K562 (cell line): Measurements from ENCODE around the gene ANKLE1. TPM values are rescaled to one million over a fixed set of nuclear protein-coding genes. Genes with fewer than 3 reads are reported as not detected.

Experiments used
- ATAC-seq: fragments of 200-7000 bp; cut with Tn5 transposase; 3 replicates; pipeline ENCODE4 v1.9.1; 2020; ENCODE audit warnings: moderate library complexity
- BruUV-seq: library from RNA; stranded (reverse); fragments of 400-500 nt; replicated peaks from 2 replicates; lab custom pipeline; 2021; lab: Mats Ljungman, UMichigan
- CTCF ChIA-PET: fragments of 300-600 bp; formaldehyde crosslinking; extraction: SDS; loops from one replicate; lab custom pipeline; 2021; ENCODE audit warnings: low intra/inter-chr PET ratio; lab: Yijun Ruan, JAX
- POLR2A ChIA-PET: fragments of 300-600, 350-650 bp; sonication (Branson Sonifier 250); formaldehyde crosslinking; extraction: SDS; loops from one replicate; lab custom pipeline; 2021; ENCODE audit warnings: antibody characterized with exemption, inconsistent platforms; lab: Yijun Ruan, JAX
- DNase-seq, 4 experiments: peaks; one replicate each; pipeline versions ENCODE4 v3.0.0 to v3.0.0-alpha.2; 2011 to 2018; ENCODE audit warnings: low spot score in 3 of 4, mixed read lengths in 3 of 4; ENCODE audit errors: extremely low read depth in 1 of 4
- FAIRE-seq: peaks from 2 replicates; lab custom pipeline; 2011; peaks lifted over from hg19 to GRCh38; lab: Jason Lieb, UNC
- H2AFZ ChIP-seq: 2 replicates; pipeline ENCODE4 v1.6.0; 2011; ENCODE audit warnings: low read depth, low read length, control low read depth, inconsistent platforms
- H3K27ac ChIP-seq: fragments of 200-600 bp; 3 replicates; pipeline ENCODE4 v1.8.0; 2011; ENCODE audit warnings: low read depth, mild to moderate bottlenecking, control low read depth, inconsistent platforms, low read length, moderate library complexity, mixed read lengths; ENCODE audit errors: extremely low read depth
- H3K27me3 ChIP-seq, 2 experiments: fragments of 300-600 bp in 1 of 2; 2 replicates in 1 of 2; 3 replicates in 1 of 2; pipeline versions ENCODE4 v1.6.0 to v1.8.0; 2011; ENCODE audit warnings: inconsistent platforms in 2 of 2, low read length in 2 of 2, mild to moderate bottlenecking in 1 of 2, mixed read lengths in 1 of 2, moderate library complexity in 1 of 2; ENCODE audit not compliant: control insufficient read depth in 2 of 2, insufficient read depth in 2 of 2
- H3K36me3 ChIP-seq: fragments of 300-600 bp; 3 replicates; pipeline ENCODE4 v1.8.0; 2011; ENCODE audit warnings: mild to moderate bottlenecking, low read length, inconsistent platforms; ENCODE audit not compliant: control insufficient read depth, insufficient read depth
- H3K4me1 ChIP-seq, 2 experiments: fragments of 200-600 bp in 1 of 2; replicated peaks in 1 of 2; 2 replicates in 1 of 2; 3 replicates in 1 of 2; pipeline versions ENCODE4 v1.5.1 to v1.8.0; 2011; ENCODE audit warnings: inconsistent platforms in 2 of 2, low read length in 2 of 2, mild to moderate bottlenecking in 1 of 2, mixed read lengths in 1 of 2, moderate library complexity in 1 of 2; ENCODE audit not compliant: control insufficient read depth in 2 of 2, insufficient read depth in 2 of 2
- H3K4me2 ChIP-seq: 2 replicates; pipeline ENCODE4 v1.6.1; 2011; ENCODE audit warnings: low read length, control low read depth, inconsistent platforms, mixed read lengths; ENCODE audit not compliant: insufficient read depth
- H3K4me3 ChIP-seq: fragments of 200-600 bp; sonication (generic), shearing (Covaris generic); 2 replicates; pipeline ENCODE4 v1.5.1; 2016; ENCODE audit warnings: control low read depth, inconsistent platforms
- H3K79me2 ChIP-seq: fragments of 200-600 bp; 3 replicates; pipeline ENCODE4 v1.8.0; 2011; ENCODE audit warnings: low read length, inconsistent platforms; ENCODE audit not compliant: control insufficient read depth, insufficient read depth
- H3K9ac ChIP-seq, 2 experiments: 2 replicates each; pipeline versions ENCODE4 v1.6.0 to v1.6.1; 2011; ENCODE audit warnings: low read depth in 2 of 2, low read length in 2 of 2, control low read depth in 1 of 2, inconsistent platforms in 1 of 2, mild to moderate bottlenecking in 1 of 2, mixed read lengths in 1 of 2; ENCODE audit not compliant: insufficient read depth in 1 of 2
- H3K9me1 ChIP-seq: one replicate; pipeline ENCODE4 v1.6.0; 2011; ENCODE audit warnings: inconsistent platforms, mild to moderate bottlenecking, low read length, moderate library complexity; ENCODE audit not compliant: control insufficient read depth, insufficient read depth
- H3K9me3 ChIP-seq: replicated peaks from 2 replicates; pipeline ENCODE4 v1.5.1; 2011; ENCODE audit warnings: low read depth, low read length, inconsistent platforms; ENCODE audit not compliant: control insufficient read depth, insufficient read depth
- H4K20me1 ChIP-seq: replicated peaks from 2 replicates; pipeline ENCODE4 v1.6.1; 2011; ENCODE audit warnings: low read length, inconsistent platforms, mixed read lengths; ENCODE audit not compliant: control insufficient read depth, insufficient read depth
- ASH1L ChIP-seq: fragments of 450-650 bp; IDR thresholded peaks from 2 replicates; pipeline ENCODE4 v1.6.1; 2018; ENCODE audit warnings: borderline replicate concordance, mild to moderate bottlenecking, low read depth; ENCODE audit not compliant: partially characterized antibody
- CBX3 ChIP-seq, 2 experiments: IDR thresholded peaks; 1 replicate in 1 of 2; 2 replicates in 1 of 2; pipeline ENCODE4 v1.6.1; 2012; ENCODE audit warnings: inconsistent platforms in 2 of 2, low read length in 2 of 2, borderline replicate concordance in 1 of 2, control low read depth in 1 of 2
- CEBPB ChIP-seq: fragments of 450-650 bp; IDR thresholded peaks from 2 replicates; pipeline ENCODE4 v1.6.1; 2016; ENCODE audit warnings: missing genetic modification characterization, missing compliant biosample characterization
- E2F5 ChIP-seq: sonication (generic); formaldehyde crosslinking; IDR thresholded peaks from 2 replicates; pipeline ENCODE4 v1.8.0; 2022; ENCODE audit warnings: mild to moderate bottlenecking, missing genetic modification reagents
- ETS1 ChIP-seq: conservative IDR thresholded peaks from 2 replicates; pipeline ENCODE4 v1.6.1; 2011; ENCODE audit warnings: low read depth, mild to moderate bottlenecking, low read length; ENCODE audit not compliant: control insufficient read depth
- HMG20B ChIP-seq: fragments of 250-450 bp; sonication (Bioruptor Pico); IDR thresholded peaks from 2 replicates; pipeline ENCODE4 v1.5.0; 2021; ENCODE audit warnings: mild to moderate bottlenecking
- PRPF4 ChIP-seq: fragments of 200-400 bp; formaldehyde crosslinking; IDR thresholded peaks from one replicate; pipeline ENCODE4 v1.6.1; 2017; ENCODE audit warnings: low read length, low read depth, mild to moderate bottlenecking; ENCODE audit not compliant: insufficient read depth, poor library complexity, severe bottlenecking
- SETDB1 ChIP-seq: IDR thresholded peaks from one replicate; pipeline ENCODE4 v1.6.1; 2012; ENCODE audit warnings: low read length, control low read depth, inconsistent platforms
- TSHZ1 ChIP-seq: fragments of 250-450 bp; sonication (Bioruptor Pico); IDR thresholded peaks from 2 replicates; pipeline ENCODE4 v1.4.0; 2020; ENCODE audit warnings: mild to moderate bottlenecking, moderate library complexity
- ZNF395 ChIP-seq: fragments of 200-800 bp; sonication (Bioruptor generic); IDR thresholded peaks from 2 replicates; pipeline ENCODE4 v1.6.1; 2017; ENCODE audit warnings: missing genetic modification characterization, missing compliant biosample characterization
- ZNF79 ChIP-seq: fragments of 250-450 bp; sonication (Bioruptor Pico); IDR thresholded peaks from 2 replicates; pipeline ENCODE4 v1.4.0; 2020; ENCODE audit warnings: low read depth, mild to moderate bottlenecking, moderate library complexity
- WGBS: fragments of 100-300 bp; shearing (Covaris generic); methylation state at CpG from one replicate; pipeline ENCODE4 v1.1.6; 2016; ENCODE audit warnings: low coverage, mixed read lengths; ENCODE audit not compliant: insufficient coverage; ENCODE audit errors: missing lambda C conversion rate; 5-methylcytosine and 5-hydroxymethylcytosine counted together
- in situ Hi-C: fragments of 300-500 bp; cut with MboI; formaldehyde crosslinking; loops from 4 replicates; pipeline ENCODE4 v1.15.0; 2018; ENCODE audit warnings: inconsistent platforms, mixed read lengths
- intact Hi-C: fragments of 100-400 bp; cut with micrococcal nuclease; formaldehyde crosslinking; loops from 2 replicates; pipeline ENCODE4 v1.14.2; 2022
- polyA plus RNA-seq, 8 experiments: library from polyadenylated mRNA; depleted of rRNA in 4 of 8; stranded (reverse) in 5 of 8; unstranded in 3 of 8; fragments of >200 nt; fragmentation: Nextera tagmentation in 2 of 8; fragmentation: Illumina TruSeq in 1 of 8; extraction: Ambion mirVana in 2 of 8; extraction: Trizol in 1 of 8; gene quantifications; 2 replicates each; pipeline versions ENCODE4 v1.2.1 to v1.2.3, GENCODE V29; 2011 to 2014; ENCODE audit warnings: inconsistent platforms in 1 of 8, missing spikeins in 1 of 8
- total RNA-seq, 7 experiments: library from RNA; depleted of rRNA in 6 of 7; stranded (reverse); fragments of >200 nt in 6 of 7; fragmentation: Illumina TruSeq in 2 of 7; extraction: Trizol in 2 of 7; gene quantifications; 2 replicates each; pipeline versions ENCODE4 v1.2.1 to v1.2.3, GENCODE V29; 2011 to 2021; ENCODE audit warnings: low replicate concordance in 1 of 7

Gene ANKLE1
- total and polyA plus RNA-seq, 9 of the 15 experiments (the other 6 are each of a cell fraction or from before 2014, with no cell fraction given): 0.63 to 9.2 (median 2.9) TPM

DNA sequence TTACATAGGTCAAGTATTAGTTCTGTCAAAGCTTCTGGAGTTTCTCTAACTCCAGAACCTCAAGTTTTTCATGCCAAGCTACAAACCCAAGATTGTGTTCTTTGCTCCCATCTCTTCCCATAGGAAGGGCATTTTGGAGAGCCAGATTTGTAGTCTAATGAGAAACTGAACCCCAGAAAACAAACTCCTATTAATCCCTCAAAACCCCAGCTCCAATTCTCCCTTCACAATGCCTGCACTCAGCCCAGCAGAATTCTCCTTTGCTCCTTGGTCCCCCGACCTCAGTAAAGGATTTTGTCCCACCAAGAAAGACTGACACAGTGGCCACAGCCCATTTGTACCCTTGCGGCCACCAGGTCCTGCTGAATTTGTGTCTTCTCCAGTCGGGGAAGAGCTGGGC is 25.6 kb upstream of the ANKLE1 start:
- Histone ChIP-seq H3K9ac (no peak overlapping the region), H3K9me1 (no peaks in the 10 kb centered on the region), H3K27ac (no peak overlapping the region), H3K4me2 (no peak overlapping the region), H2AFZ (no peak overlapping the region), H3K4me3 (no peak overlapping the region), H4K20me1 (no peaks in the 10 kb centered on the region), H3K27me3 (no peaks in the 10 kb centered on the region), H3K79me2 (no peaks in the 10 kb centered on the region), H3K4me1 (peaks cover 0 to 12% of the 10 kb centered on the region in 2 experiments; a peak in 3 of 5 replicates), H3K9me3 (no peaks in the 10 kb centered on the region), H3K36me3 (no peaks in the 10 kb centered on the region)
- intact Hi-C loops: no loop called here
- DNase-seq (no peak), FAIRE-seq (no peak), ATAC-seq (no peak)
- ChIA-PET CTCF (no interaction called here), POLR2A (interaction anchor here (1.5 to 2.0 kb wide), 3 partner anchors 11 to 53 kb away, joined by 4 to 9 read pairs (median 6); partner anchors contain the start of genes BABAM1 and DDA1)
- TF ChIP-seq SETDB1 (no peak), HMG20B (CRISPR knock-in tag) (no peak), CBX3 (IDR thresholded peaks at IDR 0.05; ENCODE audit: borderline replicate concordance in 1 of 2, low read length in 2 of 2) (no peak), E2F5 (CRISPR knock-in tag) (no peak), PRPF4 (no peak), CEBPB (tag) (no peak), ZNF79 (no peak), TSHZ1 (CRISPR knock-in tag) (no peak), ETS1 (no peak), ZNF395 (no peak), ASH1L (no peak)
- 37% methylated on average over 3 of the region's 3 CpGs for WGBS
- no TSS peak for BruUV-seq
- in situ Hi-C loops: no loop called here
